ENCODE data around the gene LRRC45. TPM values are rescaled to one million over a fixed set of nuclear protein-coding genes. Genes with fewer than 3 reads are reported as not detected.
A peak's percentile ranks its signal among the peaks of the same experiment; 100 is the strongest.

Gene LRRC45
- total RNA-seq, 1 experiment from 2014 or later: 40.1 TPM

GRCh38 chr17:81977211-81977808 is 45.8 kb upstream of the LRRC45 start, which contains the start of gene ASPSCR1:
ASPSCR1 (plus strand) TSS chr17:81977629; CDS start chr17:81977647, 18 bp downstream.
- Histone ChIP-seq H3K9me3 (ENCODE audit: control insufficient read depth in 1 of 2, insufficient read depth in 1 of 2, low read depth in 1 of 2, low read length in 2 of 2) (no peaks in the 10 kb centered on the region), H3K9ac (ENCODE audit: low read length) (peak within 1 kb of the TSS; percentile 95), H3K79me2 (ENCODE audit: insufficient read depth, low read length) (no peaks in the 10 kb centered on the region; the same call in 1 of the 2 replicates), H3K9me2 (ENCODE audit: insufficient read depth) (no peaks in the 10 kb centered on the region), H3K27ac (ENCODE audit: low read depth, low read length) (peak within 1 kb of the TSS; percentile 94), H4K20me1 (ENCODE audit: insufficient read depth) (no peaks in the 10 kb centered on the region), H3K4me1 (ENCODE audit: control insufficient read depth in 1 of 2, insufficient read depth in 2 of 2, low read length in 2 of 2) (peaks cover 12 to 41% of the 10 kb centered on the region in 2 experiments), H3K4me2 (ENCODE audit: low read length) (peak within 1 kb of the TSS; percentile 98), H3K27me3 (ENCODE audit: insufficient read depth, low read length) (no peaks in the 10 kb centered on the region), H3K36me3 (ENCODE audit: control insufficient read depth in 1 of 2, insufficient read depth in 2 of 2, low read length in 2 of 2) (peaks cover 0 to 9% of the 10 kb centered on the region in 2 experiments; a peak in 2 of 4 replicates), H2AFZ (ENCODE audit: low read depth, low read length, poor library complexity, severe bottlenecking) (no peak within 1 kb of the TSS), H3K4me3 (replicated peaks in 1 of 2; ENCODE audit: low read depth in 1 of 2, low read length in 2 of 2) (peak within 1 kb of the TSS; percentile 78 to 92)
- ChIA-PET POLR2A (interaction anchor here (0.7 to 1.4 kb wide), 2 partner anchors 9 to 40 kb away, joined by 3 to 10 read pairs; partner anchors contain the start of gene PYCR1), RAD21 (ENCODE audit: low non-redundant PET in 1 of 2, low total read pairs in 2 of 2, uncharacterized antibody in 2 of 2, unreplicated experiment in 2 of 2) (no interaction called here), CTCF (interaction anchor here (1.4 kb wide), 1 partner anchor 18 kb away, joined by 6 read pairs; no protein-coding TSS in a partner anchor)
- peak; percentile 86 for DNase-seq (ENCODE audit: low read depth, low spot score)
- intact Hi-C loops (cut with micrococcal nuclease): loop anchor here (2.0 kb wide), 1 partner anchor 25 kb away; no protein-coding TSS in a partner anchor
- BruUV-seq (replicated peaks): no TSS peak
- peak; percentile 88 for ATAC-seq
- TF ChIP-seq ZBTB33 (IDR thresholded peaks at IDR 0.05; ENCODE audit: extremely low read depth, insufficient replicate concordance, low read length) (no peak), EZH2 (IDR thresholded peaks at IDR 0.05) (no peak), EGR1 (IDR thresholded peaks at IDR 0.05; ENCODE audit: low read depth) (peak; percentile 69; the same call in 1 of the 2 replicates), ELF1 (IDR thresholded peaks at IDR 0.05; ENCODE audit: borderline replicate concordance, low read depth) (no peak; the same call in 1 of the 2 replicates), ATF3 (IDR thresholded peaks at IDR 0.05) (no peak), SRF (IDR thresholded peaks at IDR 0.05; ENCODE audit: low read depth) (no peak), TCF7L2 (IDR thresholded peaks at IDR 0.05; ENCODE audit: borderline replicate concordance, extremely low read depth, insufficient read depth, insufficient read length) (peak; percentile 62), SP1 (IDR thresholded peaks at IDR 0.05; ENCODE audit: low read depth) (peak; percentile 89), CBX3 (IDR thresholded peaks at IDR 0.05; ENCODE audit: low read depth) (no peak; the same call in 1 of the 2 replicates), ZFX (IDR thresholded peaks at IDR 0.05) (peak; percentile 42; the same call in 1 of the 2 replicates), CTCF (IDR thresholded peaks at IDR 0.05 in 2 of 3, conservative IDR thresholded peaks at IDR 0.05 in 1 of 3; ENCODE audit: borderline replicate concordance in 1 of 3, insufficient read depth in 1 of 3, low read depth in 2 of 3, low read length in 2 of 3) (no peak), CEBPB (IDR thresholded peaks at IDR 0.05; ENCODE audit: low read depth) (no peak), YY1 (IDR thresholded peaks at IDR 0.05; ENCODE audit: extremely low read depth, insufficient replicate concordance, low read depth, low read length) (peak; percentile 95), POLR2A (IDR thresholded peaks at IDR 0.05; ENCODE audit: borderline replicate concordance, extremely low read depth, insufficient read depth, insufficient read length) (peak; percentile 88), EZH2phosphoT487 (IDR thresholded peaks at IDR 0.05; ENCODE audit: borderline replicate concordance) (no peak), POLR2AphosphoS5 (IDR thresholded peaks at IDR 0.05; ENCODE audit: low read depth, low read length) (peak; percentile 98), FOSL1 (IDR thresholded peaks at IDR 0.05; ENCODE audit: low read depth) (no peak), REST (IDR thresholded peaks at IDR 0.05; ENCODE audit: low read depth) (no peak), SIN3A (IDR thresholded peaks at IDR 0.05; ENCODE audit: low read depth) (peak; percentile 76), JUND (IDR thresholded peaks at IDR 0.05) (no peak)
